Measurements from ENCODE around the gene ZNF821.

- TF ChIP-seq EZH2 (IDR thresholded peaks at IDR 0.05; ENCODE audit: low read depth): no peak
- no peak for TF ChIP-seq CTCF (conservative IDR thresholded peaks at IDR 0.05)
Observed at GRCh38 chr16:71869089-71869488, 14.9 kb downstream of the ZNF821 start.
